Superior temporal gyrus (tissue), 1 donor: ENCODE data around the gene BANP.
"Not testable (repeated sequence)": the region's sequence is repeated elsewhere in the genome, so short reads cannot be mapped to it uniquely, and the experiment has no call there.

Source experiments
- DNase-seq: peaks from one replicate; pipeline ENCODE4 v3.0.0-alpha.2; 2016; ENCODE audit errors: extremely low spot score

BANP gene

DNA sequence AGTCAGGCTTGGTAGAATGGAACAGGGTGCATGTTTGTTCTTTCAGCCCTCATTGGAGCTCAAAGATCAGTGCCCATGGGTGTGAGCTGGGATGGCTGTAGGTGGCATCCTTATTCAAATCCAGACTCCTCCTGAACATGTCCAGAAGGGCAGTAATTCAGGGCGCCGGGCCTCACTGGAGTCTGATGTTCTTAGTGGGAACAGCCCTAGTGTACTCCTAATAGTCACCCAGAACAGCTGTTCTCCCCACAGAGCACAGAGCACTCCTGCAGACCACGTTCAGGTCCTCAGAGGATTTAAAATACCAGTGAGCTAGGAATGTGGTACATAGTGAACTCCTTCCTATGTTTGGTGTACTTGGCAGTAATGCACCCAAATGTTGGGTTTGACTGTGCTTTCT, 96.2 kb downstream of the BANP start:
- no peak for DNase-seq

DNA sequence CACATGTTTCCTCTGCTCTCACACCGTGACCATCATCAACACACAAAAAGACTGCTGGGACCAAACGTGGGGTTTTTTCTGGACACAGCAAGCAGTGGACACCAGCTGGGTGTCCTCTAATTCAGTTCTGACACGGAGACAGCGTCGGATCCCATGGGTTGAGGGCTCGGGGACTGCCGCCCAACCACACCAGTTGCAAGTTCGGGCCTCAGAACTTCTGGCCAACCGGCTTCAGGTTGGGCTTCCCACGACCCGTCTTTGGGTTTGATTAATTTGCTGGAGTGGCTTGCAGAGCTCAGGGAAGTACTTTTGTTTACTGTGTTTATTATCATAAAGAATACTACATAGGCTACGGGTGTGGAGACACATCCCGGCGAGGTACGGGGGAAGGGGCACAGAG, 97.8 kb downstream of the BANP start:
- no peak for DNase-seq

DNA sequence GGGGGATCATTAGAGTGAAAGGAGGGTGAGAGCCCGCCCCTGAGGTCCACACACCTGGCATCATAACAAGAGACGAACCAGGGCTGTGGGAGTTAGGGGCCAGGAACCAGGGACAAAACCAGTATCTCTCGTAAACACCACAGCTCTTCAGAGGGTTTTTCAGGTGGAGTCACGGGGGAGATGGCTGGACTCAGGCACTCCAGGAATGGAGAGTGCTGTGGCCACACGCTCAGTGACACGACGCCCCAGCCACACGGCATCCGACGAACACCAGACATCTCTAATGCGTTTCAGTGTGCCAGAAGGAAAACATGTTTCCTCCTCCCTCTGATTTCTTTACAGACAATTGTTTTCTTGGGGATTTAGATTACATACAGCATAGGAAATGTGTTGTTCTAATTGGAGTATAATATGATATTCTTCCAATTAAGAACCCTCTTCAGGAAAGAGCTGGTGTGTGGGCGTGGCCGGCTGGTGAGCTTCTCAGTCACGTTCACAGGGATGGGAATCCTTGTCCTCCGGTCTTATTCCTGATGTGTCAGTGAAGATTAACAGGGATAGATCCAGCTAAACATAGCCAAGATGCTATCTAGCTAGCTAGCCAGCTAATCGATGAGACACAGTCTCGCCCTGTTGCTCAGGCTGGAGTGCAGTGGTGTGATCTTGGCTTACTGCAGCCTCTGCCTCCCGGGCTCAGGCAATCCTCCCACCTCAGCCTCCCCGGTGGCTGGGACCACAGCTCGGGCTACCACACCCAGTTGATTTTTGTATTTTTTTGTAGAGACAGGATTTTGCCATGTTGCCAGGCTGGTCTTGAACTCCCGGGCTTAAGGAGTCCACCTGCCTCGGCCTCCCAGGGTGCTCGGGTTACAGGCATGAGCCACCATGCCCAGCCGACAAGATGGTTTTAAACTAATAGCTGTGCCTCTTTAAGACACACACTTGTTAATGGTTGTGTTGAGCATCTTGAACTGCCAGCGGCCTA, 98.6 kb downstream of the BANP start:
- DNase-seq: no peak

DNA sequence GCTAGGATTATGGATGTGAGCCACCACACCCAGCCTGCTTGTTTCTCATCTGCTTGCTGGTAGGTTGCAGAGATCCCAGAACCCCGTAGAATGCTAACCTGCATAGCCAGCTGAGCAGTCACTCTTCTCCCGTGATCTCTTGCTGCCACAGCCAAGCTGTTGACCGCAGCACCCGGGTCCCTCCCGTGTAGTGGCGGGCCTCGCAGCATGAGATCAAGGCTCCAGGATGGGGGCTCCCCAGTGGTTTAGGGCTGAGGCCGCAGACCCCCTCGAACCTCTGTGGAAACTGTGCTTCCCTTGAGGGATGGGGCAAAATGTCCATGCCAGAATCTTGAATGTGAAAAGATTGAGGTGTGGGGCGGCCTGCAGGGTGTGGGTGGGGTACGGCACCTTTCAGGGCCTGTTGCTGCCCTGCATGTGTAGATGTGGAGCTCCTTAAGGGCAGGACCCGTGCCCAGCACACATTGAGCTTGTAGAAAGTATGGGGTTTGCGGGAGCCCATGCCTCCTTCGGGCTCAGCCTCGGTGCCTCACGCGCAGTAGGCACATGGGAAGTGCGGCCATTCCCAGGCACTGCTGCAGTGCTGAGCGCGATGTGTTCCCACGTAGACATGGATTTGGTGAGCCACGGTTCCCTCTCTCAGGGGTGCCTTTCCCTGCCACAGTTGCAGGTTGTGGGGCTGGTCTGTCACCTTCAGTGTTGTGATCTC, 99.9 kb downstream of the BANP start:
- DNase-seq: no peak

DNA sequence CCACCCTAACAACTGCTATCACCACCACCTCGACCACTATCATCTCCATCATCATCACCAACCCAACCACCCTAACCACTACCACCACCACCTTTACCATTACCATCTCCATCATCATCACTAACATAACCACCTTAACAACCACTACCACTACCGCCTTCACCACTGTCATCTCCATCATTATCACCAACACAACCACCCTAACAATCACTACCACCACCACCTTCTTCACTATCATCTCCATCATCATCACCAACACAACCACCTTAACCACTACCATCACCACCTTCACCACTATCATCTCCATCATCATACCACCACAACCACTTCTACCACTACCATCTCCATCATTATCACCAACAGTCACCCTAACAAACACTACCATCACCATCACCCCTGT, 101.4 kb downstream of the BANP start:
- no peak for DNase-seq

DNA sequence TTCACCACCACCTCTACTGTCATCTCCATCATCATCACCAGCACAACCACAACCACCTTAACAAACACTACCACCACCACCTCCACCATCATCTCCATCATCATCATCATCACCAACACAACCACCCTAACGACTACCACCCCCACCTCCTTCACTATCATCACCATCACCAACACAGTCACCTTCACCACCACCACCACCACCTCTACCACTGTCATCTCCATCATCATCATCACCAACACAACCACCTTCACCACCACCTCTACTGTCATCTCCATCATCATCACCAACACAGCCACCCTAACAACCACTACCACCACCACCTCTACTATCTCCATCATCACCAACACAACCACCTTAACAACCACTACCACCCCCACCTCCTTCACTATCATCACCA, 102.2 kb downstream of the BANP start:
- not testable (repeated sequence) for DNase-seq

DNA sequence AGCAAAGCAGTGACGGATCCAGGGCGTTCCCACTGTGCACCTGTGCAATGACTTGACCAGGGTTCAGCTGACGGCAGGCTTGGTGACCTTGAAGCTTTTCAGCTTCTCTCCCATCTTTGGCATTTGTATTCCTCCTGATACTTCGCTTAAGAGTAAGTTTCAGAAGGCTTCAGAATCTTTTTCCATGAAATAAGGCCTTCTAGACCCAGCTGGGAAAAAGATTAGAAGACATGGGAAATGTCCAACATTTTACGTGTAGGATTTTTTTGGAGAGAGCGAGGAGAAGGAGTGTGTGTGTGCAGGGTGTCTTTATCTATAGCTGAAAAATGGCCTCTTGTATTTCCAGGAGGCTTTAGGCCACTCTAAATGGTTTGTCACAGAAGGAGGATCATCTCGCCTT, 104.1 kb downstream of the BANP start:
- DNase-seq: no peak

DNA sequence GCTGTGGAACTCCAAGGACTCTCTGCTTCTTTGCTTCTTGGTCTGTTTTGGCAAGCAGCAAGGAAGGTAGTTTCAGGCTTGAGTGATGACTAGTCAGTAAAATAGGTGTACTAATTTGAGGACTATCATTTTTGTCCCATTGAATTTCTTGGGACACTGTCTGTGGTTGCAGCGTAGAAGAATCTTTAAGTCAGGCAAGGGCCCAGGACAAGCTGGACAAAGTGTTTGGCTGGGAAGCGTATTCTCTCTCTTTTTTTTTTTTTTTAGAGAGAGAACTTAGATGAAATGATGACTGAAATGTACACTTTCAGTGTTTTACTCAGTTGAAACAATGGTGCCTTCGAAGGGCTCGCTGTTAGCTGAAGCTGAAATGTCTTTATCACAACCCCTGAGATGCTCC, 105.0 kb downstream of the BANP start:
- no peak for DNase-seq

DNA sequence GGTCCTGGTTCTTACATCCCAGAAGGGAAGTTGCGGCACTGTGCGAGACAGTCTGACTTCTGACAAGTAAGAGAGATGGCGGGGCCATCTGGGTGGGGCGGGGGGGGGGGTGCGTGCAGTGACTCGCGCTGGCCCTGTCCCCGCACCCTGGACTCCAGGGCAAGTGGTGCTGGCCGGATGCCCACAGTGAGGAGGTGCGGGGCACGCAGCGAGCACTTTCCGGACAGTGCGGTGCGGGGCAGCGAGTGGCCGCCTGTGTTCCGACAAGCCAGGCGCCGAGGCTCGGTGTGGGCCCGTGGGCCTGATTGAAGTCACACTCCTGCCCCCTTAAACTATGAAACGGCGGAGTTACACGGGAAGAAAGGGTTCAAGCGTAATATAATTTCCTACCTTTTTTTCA, 106.4 kb downstream of the BANP start:
- DNase-seq: no peak

DNA sequence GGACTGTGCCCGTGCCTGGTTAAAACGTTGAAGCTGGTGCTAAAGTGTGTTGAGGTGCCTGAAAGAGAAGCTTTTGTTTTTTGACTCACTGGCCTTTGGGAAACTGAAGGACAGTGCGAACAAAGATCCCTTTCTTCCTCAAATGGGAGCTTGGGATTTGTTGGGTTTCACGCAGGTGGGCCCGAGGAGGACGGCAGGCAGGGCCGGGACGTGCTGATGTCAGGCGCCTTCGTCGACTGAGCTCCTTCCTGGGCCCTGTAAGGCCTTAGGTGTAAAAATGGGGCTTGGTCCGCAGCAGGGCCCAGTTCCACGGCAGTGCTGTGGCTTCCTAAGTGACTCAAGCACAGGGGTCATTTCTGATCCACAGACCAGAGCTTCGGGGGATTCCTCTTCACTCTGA, 106.9 kb downstream of the BANP start:
- no peak for DNase-seq

DNA sequence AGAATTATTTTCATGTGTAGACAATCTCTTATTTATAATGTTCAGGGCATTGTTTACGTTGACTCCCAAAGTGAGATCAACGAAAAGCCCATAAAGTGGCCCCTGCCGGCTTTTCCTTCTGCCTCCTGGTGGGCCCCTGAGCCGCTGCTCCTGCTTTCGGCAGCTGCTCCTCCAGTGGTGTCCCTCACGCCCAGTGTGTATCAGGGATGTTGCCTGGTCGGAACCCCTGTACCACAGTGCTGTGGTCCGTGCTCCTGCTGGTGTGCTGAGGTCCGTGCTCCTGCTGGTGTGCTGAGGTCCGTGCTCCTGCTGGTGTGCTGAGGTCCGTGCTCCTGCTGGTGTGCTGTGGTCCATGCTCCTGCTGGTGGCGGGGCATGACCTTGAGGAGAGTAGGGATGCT, 107.6 kb downstream of the BANP start:
- DNase-seq: no peak

DNA sequence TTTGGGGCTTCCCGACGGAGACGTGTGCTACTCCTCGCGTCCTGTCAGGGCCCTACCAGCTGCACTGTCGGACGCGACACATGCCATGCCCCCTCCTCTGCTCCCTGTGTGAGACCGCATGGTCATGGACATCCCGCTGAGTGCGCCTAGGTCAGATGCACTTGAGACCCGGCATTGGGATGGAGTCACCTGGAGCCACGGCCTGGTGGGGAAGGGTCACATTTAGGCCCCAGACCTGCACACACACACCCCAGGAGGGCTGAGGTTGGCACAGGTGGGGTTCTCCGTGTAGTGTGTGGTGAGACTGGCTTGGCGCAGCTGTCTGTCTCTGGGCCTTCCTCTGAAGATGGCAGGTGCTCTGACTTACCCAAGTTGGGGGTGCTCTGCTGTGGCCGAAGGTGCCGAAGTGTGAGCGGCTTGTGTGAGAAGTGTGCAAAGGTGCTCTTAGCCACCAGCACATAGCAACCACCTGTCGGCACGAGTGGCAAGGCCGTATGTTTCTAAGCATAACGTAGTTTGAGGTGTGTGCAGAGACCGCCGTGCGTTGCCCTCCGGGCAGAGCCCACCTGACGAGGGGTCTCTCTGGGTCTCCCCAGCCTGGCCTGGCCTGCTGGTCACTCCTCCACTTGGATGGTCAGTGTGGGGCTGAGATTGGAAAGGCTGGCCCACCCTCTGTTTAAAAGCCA, 108.6 kb downstream of the BANP start:
- DNase-seq: no peak

DNA sequence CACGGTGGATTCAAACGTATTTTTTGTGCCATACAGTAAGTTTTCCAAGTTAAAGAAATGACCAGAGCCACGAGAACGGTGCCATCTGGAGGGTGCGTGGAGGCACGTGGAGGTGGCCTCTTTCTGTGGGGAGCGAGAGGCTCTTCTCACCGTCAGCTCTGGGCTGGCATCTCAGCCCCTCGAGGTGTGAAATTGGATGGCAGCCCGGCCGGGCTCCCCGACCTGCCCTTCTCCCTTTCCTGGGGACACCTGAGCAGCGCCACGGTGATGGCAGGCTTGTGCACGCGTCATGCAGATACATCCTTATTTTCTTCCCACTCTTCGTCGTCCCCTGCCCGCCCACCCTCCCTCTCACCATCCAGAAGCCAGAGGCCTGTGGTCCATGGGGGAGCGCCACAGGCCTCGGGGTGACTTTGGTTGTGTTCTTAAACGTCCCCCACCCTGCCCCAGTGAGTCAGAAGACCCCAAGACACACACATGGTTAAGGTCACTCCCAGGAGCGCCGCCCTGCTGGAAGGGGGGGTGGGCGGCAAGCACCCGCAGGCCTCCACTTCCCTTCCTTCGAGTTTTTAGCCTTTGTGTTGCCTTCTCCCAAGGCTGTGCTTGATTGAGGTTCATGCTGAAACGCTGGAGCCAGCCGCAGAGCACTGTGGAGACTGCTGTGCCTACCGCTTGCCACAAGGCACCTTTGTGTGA, 109.4 kb downstream of the BANP start:
- DNase-seq: no peak

DNA sequence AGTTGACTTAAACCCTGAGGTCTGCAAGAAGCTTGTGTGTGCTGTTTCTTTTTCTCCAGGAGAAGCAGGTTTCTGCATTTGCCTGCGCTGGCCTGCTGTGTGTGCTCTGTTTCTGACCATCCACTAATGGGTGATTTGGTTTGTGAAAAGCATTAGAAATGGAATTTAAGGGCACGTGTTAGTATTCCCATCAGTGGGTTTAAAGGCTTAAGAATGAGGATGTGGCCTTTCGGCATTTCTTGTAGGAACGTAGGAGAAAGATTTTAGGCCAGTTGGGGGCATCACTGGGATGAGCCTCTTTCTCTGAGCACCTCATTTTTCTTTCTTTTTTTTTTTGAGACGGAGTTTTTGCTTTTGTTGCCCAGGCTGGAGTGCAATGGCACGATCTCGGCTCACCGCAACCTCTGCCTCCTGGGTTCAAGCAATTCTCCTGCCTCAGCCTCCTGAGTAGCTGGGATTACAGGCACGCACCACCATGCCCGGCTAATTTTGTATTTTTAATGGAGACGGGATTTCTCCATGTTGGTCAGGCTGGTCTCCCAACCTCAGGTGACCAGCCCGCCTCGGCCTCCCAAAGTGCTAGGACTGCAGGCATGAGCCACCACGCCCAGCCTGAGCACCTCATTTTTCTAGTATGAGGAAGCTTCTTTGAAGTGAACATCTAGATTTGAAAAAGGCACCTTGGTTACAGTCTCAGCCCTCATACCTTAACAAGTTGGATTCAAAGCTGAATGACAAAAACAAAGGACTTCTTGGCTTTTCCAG, 110.3 kb downstream of the BANP start:
- no peak for DNase-seq

DNA sequence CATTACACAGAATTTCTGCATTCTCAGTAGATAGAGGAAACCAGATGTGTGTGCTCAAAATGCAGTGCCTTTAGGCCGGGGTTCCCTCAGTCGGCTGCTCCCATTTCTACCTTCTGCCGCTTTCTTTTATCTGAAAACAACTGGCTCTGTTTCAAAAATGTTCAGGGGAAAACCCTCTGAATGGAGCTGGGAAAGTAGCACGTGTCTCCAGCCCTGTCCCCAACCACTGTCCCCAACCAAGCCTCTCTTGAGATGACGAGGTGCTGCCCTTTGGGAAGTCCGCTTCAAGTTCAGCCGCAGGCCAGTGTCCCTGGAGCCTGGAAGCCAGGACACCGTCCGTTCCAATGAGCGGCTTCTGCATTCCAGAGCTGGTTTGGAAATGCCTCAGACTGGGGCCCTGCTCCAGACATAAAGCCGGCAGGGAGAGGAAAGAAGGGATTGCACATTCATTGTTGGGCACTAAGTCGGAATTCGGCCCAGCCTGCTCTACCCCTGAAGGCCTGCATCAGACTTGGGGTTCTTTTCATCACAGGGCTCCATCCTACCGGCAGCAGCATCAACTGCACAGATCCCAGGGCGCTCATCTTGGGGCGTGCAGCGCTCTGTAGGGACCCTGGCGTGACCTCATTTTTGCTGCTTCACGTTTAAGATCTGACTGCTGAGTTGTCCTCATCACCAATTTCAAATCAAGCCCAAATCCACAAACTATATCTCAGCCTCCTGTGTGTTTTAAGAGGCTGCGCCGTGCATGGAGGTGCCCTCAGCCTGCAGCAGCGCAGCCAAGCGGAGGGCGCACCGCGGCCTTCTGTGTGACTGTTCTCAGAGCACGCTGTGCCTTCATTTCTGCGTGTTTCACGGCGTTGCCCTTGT, 111.3 kb downstream of the BANP start:
- DNase-seq: no peak

DNA sequence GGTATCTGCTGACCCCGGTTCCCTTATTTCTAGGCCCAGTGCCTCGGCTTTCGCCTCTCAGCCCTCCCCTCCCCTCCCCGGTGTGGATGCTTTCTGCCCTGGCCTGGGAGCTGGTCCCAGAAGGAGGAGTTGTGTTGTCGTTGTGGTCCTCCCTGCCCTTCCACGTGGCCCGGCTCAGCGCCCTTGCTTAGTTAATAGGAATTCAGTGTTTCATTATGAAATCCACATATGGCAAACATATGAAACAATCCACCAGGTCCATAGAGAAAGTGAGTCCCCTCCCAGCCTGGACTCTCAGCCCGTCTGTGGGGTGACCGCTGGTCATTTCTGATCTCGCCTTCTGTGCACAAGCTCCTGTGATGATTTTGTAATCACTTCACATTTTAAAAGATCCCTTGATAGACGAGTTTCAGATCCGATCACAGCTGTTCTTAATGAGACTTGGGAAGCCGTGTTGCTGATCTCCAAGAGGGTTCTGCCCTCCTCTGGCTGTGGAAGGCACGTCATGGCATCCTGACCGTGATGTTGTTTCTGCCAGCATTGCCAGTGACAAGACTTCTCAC, 112.1 kb downstream of the BANP start:
- peak; percentile 59 for DNase-seq

DNA sequence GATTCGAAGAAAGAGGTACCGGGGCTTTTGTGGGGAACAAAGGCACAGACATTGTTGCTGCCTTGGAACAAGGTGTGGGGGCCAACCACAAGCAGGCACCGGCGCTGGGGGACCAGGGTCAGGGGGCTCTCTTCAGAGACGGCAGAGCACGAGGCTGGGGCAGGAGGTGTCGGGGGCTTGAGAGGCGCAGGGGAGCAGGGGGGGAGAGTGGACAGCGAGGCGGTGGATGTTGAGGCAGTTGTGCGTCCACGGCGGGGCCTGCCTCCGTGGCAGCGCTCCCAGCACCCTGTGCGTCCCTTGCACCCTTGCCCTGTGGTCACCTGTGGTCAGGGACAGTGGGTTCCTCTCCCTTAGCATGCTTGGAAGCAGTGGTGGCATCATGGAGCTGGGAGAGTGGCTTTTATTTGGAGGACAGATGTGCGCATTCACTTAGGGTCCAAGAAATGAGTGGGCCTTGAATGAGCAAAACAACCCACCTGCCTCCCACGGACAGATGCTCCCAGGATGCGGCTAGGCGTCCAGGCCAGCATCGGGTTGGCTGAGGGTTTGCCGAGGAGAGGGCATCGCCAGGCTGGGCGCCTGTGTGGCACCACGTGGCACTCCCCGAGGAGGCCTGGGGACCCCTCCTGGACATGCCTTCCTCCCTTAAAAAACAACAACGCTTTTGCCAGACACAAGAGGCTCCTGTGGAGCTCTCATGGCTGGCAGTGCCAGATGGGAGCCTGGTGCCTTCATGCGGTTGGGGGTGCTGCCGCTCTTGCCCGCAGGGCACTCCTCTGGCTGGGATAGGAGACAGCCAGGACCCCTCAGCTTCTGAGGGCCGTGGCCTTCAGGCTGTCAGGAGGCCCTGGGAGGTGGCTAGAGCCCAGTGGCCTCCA, 113.0 kb downstream of the BANP start:
- DNase-seq: no peak

DNA sequence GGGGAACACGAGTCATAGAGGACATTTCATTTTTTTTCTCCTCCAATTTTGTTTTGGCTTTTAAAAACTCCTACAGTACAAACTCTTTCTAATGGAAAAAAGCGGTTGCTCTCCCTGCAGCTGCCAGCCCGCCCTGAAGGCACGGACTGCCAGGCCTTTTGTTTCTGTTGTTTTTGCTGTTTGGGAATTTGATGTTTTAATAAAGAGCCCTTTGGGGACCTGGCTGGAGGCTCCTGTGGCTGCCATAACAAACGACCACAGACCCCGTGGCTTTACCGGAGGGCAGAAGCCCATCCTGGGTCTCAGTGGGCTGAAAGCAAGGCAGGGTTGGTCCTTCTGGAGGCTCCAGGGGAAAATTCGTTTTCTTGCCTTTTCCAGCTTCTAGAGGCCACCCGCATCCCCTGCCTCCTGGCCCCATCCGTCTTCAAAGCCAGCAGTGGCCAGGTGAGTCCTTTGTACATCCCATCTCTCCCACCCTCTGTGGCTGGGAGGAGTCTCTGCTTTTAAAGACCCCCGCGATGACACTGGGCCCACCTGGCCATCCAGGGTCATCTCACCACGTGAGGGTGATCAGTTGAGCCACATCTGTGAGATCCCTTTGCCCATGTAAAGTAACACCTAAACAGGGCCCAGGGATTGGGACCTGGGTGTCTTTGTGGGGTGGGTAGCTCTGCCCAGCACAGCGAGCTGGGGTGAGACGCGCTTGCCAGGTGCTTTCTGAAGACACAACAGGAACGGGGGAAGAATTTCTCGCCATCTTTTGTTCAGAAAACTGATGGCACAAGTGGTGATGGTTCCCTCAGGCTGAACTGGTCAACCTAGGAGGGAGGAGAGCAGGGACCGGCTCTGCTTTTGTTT, 113.9 kb downstream of the BANP start:
- DNase-seq: no peak
